GM21529 (cell line): ENCODE measurements around the gene NCKAP5.

Experiments used
- ATAC-seq: cut with Tn5 transposase; IDR thresholded peaks from one replicate; pipeline ENCODE4 v1.9.1; 2021; ENCODE audit not compliant: unreplicated experiment

The NCKAP5 gene

GRCh38 chr2:133360190-133360589, 208.1 kb downstream of the NCKAP5 start:
- no peak for ATAC-seq

GRCh38 chr2:133352719-133353118, 215.5 kb downstream of the NCKAP5 start:
- ATAC-seq, result no peak

DNA sequence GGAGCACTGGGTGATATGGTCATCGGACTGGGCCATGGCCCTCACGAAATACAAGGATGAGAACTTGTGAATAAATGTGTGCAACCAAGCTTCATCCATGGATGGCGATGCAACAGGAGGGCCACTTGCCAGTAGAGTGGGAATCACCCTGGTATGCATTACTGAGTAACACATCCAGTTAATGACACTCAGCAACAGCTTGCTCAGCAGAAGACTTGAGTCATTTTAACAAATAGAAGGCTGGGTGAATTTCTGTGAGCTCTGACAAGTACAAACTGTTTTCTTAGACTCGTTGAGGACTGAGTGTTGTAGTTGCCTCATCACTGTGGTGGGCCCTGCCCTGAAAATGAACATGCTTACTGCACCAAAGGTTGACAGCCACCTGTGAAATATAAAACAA, 221.6 kb downstream of the NCKAP5 start:
- no peak for ATAC-seq

GRCh38 chr2:133345638-133346037, 222.6 kb downstream of the NCKAP5 start:
- no peak for ATAC-seq

GRCh38 chr2:133344849-133345248, 223.4 kb downstream of the NCKAP5 start:
- no peak for ATAC-seq

- no peak for ATAC-seq
Measured at GRCh38 chr2:133343018-133343352, 225.3 kb downstream of the NCKAP5 start.

GRCh38 chr2:133342286-133343017, 225.8 kb downstream of the NCKAP5 start:
- ATAC-seq, result no peak

GRCh38 chr2:133341575-133341974, 226.7 kb downstream of the NCKAP5 start:
- no peak for ATAC-seq

DNA sequence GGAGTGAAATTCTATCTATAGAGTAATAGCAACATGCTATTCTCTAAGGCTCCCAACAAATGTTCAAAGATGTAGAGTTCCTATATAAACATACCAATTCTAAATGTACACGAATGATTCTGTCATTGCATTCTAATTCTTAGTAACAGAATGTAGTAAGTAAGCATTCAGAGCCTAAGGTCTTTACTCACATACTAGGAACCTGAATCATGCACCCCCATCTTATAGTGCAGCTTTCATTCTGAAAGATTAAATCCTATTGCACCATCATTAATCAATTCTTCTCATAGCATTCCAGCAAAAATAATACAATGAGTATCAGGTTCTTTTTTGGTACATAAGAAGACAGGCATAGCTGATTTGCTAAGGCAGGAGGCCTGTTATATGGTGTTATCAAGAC, 230.0 kb downstream of the NCKAP5 start:
- ATAC-seq, result no peak

GRCh38 chr2:133334923-133335322, 233.3 kb downstream of the NCKAP5 start:
- no peak for ATAC-seq

GRCh38 chr2:133333181-133333580, 235.1 kb downstream of the NCKAP5 start:
- ATAC-seq, result no peak

- no peak for ATAC-seq
Measured at GRCh38 chr2:133331436-133331835, 236.8 kb downstream of the NCKAP5 start.

GRCh38 chr2:133326652-133327397, 241.4 kb downstream of the NCKAP5 start:
- no peak for ATAC-seq

DNA sequence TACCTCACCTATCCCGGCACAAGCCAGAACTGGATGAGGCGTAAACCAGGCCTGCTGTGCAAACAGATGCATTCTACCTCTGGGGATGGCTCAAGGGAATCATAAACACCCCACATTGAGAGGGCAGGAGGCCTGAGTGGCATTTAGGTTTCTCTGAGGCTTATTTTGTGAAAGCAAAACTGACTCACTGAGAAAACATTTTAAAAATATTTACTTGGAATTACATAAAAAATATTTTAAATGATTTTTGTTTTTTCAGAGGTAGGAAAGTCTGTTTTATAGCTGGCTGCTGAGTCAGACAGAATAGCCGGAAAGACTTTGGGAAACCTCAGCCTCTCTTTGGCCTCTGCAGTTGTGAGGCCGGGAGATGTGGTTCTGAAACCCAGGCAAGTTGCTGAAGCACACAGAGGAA, 244.1 kb downstream of the NCKAP5 start:
- no peak for ATAC-seq

- no peak for ATAC-seq
Measured at GRCh38 chr2:133322909-133323308, 245.4 kb downstream of the NCKAP5 start.

DNA sequence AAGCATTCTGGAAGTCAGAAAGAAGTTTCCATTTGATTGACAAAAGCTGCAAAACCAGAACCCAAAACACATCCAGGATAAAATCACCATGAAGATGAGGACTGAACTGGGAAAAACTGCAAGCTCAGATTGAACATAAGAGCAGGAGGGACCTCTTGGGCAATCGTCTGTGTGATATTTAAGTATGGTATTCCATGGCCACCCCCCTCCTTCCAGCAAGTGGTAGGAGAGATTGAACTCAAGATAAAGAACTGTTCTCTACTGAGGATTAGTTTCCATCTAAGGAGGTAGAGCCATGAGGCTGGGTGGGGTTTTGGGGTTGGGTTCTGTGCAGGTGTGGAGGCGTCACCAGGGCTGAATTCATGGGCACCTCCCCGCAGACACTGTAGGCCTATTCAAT, 251.1 kb downstream of the NCKAP5 start:
- ATAC-seq, result no peak

- no peak for ATAC-seq
Measured at GRCh38 chr2:133316557-133316956, 251.7 kb downstream of the NCKAP5 start.

- no peak for ATAC-seq
Measured at GRCh38 chr2:133315280-133315679, 253.0 kb downstream of the NCKAP5 start.

DNA sequence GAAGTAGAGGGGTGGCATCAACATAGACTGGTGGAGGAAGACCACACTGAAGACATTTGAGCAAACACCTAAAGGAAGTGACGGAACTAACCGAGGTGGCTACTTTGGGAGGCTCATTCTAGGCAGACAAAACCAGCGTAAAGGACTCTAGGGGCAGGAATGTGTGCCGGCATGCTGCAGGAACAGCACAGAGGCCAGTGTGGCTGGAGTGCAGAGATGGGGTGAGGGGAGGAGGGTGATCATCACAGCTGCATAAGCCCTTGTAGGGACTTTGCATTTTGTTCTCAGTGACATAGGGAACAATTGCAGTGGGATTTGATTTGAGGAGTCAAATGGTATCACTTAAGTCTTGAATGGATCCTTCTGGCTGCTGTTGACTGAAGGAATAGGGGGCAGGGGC, 253.5 kb downstream of the NCKAP5 start:
- no peak for ATAC-seq

DNA sequence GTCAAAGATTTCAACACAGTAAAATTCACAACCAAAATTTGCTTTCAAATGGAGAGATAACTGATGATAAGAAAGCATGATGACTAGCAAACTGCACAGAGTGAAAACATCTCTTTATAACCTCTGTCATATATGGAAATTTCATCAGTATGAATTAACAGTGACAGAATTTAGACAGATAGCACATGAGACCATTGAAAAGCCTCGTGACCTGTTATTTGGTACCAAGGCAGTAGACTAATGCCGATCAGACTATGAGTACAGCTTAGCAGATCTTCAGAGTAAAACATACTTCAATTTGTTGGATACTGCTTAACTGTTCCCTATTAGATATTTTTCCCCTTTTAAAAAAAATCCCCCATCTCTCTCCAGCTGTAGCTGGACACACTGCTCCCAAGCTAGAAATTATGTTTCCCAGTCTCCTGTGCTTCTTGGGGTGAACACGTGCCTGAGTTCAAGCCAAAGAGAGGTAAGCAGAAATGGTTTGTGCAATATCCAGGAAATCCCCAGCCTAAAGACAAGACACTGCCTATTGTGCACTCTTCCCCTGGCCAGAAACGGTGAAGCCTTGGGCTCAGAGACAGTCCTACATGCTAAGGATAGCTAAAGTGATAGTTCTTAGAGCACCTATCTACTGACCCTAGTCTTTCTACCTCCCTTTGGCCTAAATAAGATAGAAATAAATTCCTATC, 256.1 kb downstream of the NCKAP5 start:
- ATAC-seq, result no peak

GRCh38 chr2:133306236-133306635, 262.0 kb downstream of the NCKAP5 start:
- no peak for ATAC-seq

DNA sequence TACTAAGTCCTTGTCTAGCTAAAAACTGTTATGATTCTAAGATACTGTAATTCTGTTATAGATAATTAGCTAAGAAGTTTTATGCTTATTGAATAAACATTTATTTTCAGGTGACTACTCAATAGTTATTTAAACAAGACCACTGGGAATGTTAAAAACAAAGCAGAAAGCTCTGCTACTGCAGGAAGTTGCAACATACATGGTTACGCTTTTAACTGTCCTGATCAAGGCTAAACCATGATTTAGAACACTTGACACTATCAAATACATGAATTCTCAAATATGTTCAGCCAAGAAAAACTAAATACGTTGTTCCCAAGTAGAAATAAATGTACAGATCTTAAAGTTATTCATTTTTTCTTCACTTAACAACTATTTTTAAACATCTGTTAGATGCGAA, 263.9 kb downstream of the NCKAP5 start:
- no peak for ATAC-seq
